HG03342 (cell line): Measurements from ENCODE around the gene RTEL1.
"Not testable (repeated sequence)": the region's sequence is repeated elsewhere in the genome, so short reads cannot be mapped to it uniquely, and the experiment has no call there.

Experiments
- ATAC-seq: cut with Tn5 transposase; IDR thresholded peaks from one replicate; pipeline ENCODE4 v1.9.1; 2021; ENCODE audit warnings: mild to moderate bottlenecking, moderate library complexity; ENCODE audit not compliant: unreplicated experiment

RTEL1 gene

GRCh38 chr20:63657937-63658748 lies at the start of gene RTEL1:
RTEL1 (plus strand) TSS chr20:63658312; CDS start chr20:63659403, 1,091 bp downstream.
- peak; percentile 75 for ATAC-seq

GRCh38 chr20:63610581-63611435 lies 47.3 kb upstream of the RTEL1 start:
- ATAC-seq = no peak

- ATAC-seq = no peak
Observed at GRCh38 chr20:63611646-63612045, 46.5 kb upstream of the RTEL1 start.

- no peak for ATAC-seq
Observed at GRCh38 chr20:63612276-63612931, 45.7 kb upstream of the RTEL1 start.

GRCh38 chr20:63613863-63614594 lies 44.1 kb upstream of the RTEL1 start:
- not testable (repeated sequence) for ATAC-seq

GRCh38 chr20:63617092-63617875 lies 40.8 kb upstream of the RTEL1 start:
- no peak for ATAC-seq

GRCh38 chr20:63617876-63618265 lies 40.2 kb upstream of the RTEL1 start:
- ATAC-seq = no peak

- ATAC-seq = no peak
Observed at GRCh38 chr20:63618291-63618980, 39.7 kb upstream of the RTEL1 start.

- ATAC-seq = no peak
Observed at GRCh38 chr20:63619086-63619485, 39.0 kb upstream of the RTEL1 start.

GRCh38 chr20:63619505-63619904 lies 38.6 kb upstream of the RTEL1 start:
- ATAC-seq = no peak

GRCh38 chr20:63620991-63621390 lies 37.1 kb upstream of the RTEL1 start:
- ATAC-seq = no peak

- ATAC-seq = no peak
Observed at GRCh38 chr20:63622096-63622495, 36.0 kb upstream of the RTEL1 start.

GRCh38 chr20:63622732-63623131 lies 35.4 kb upstream of the RTEL1 start:
- ATAC-seq = no peak

- no peak for ATAC-seq
Observed at GRCh38 chr20:63624486-63624885, 33.6 kb upstream of the RTEL1 start.

GRCh38 chr20:63625771-63626423 lies 32.2 kb upstream of the RTEL1 start:
- no peak for ATAC-seq

GRCh38 chr20:63626424-63627128 lies 31.5 kb upstream of the RTEL1 start, which contains the start of gene GMEB2:
GMEB2 (minus strand) TSS chr20:63627101; CDS start chr20:63619397, 7,704 bp downstream.
- ATAC-seq = peak; percentile 43

GRCh38 chr20:63627129-63627750 lies 30.9 kb upstream of the RTEL1 start:
- peak; percentile 86 for ATAC-seq
